ENCODE results near the gene PPFIA1.
"Not testable (repeated sequence)": the region's sequence is repeated elsewhere in the genome, so short reads cannot be mapped to it uniquely, and the experiment has no call there.

Gene PPFIA1

GRCh38 chr11:70358753-70359152, 88.3 kb downstream of the PPFIA1 start:
- no peak for DNase-seq (ENCODE audit: low read depth in 2 of 2)

DNA sequence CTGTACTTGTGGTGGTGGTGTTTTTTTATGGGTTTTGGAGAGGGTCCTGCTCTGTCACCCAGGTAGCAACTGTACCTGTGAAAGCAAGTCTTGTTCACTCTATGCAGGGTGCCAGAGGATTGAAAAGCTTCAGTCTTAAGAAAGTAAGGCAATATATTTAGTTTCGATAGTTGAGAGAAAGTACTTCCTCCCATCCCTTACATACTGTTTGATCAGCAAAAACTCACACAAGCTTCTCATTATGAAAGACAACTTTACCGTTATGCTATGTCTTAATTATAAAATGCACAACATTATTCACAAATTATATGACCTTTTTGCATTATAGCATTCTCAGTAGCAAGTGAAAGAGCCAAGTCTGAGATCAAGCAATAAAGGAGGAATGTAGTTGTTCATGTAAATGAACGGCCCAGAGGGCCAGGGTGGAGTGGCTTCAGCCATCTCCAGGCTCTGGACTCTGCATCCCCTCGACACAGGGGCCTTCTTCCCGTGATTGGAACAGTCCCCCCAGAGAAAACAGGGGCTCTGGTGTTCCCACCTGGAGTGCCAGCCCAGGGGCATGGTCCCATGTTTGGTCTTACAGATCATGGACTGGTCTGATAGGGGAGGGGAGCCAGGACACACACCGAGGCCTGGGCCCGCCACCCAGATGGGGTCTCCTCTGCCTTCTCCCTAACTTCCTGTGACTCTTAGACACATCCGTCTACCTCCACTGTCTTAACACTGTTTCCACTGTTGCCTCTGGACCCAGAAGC, 89.1 kb downstream of the PPFIA1 start:
- no peak for DNase-seq (ENCODE audit: low read depth in 2 of 2)

- DNase-seq (ENCODE audit: low read depth in 2 of 2), result no peak
Observed at GRCh38 chr11:70360211-70360610, 89.7 kb downstream of the PPFIA1 start.

DNA sequence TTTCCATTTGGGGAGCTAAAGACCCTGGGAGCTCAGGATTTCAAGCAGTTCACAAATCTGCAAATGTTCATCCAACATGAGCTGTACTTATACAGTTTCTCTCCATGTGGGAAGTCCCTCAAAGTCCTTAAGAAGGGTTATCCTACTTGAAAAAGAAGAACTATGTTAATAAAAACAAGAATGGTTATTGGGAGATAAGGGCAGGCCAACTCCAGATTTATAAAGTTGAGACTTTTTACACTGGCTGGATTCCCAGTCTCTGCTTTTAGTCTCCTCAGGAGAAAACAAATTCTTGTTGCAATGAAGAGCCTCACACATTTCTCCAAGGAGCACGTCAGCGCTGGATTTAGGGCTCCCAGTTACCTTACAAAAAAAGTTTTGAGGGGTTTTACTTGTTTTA, 93.7 kb downstream of the PPFIA1 start:
- no peak for DNase-seq (ENCODE audit: low read depth in 2 of 2)

DNA sequence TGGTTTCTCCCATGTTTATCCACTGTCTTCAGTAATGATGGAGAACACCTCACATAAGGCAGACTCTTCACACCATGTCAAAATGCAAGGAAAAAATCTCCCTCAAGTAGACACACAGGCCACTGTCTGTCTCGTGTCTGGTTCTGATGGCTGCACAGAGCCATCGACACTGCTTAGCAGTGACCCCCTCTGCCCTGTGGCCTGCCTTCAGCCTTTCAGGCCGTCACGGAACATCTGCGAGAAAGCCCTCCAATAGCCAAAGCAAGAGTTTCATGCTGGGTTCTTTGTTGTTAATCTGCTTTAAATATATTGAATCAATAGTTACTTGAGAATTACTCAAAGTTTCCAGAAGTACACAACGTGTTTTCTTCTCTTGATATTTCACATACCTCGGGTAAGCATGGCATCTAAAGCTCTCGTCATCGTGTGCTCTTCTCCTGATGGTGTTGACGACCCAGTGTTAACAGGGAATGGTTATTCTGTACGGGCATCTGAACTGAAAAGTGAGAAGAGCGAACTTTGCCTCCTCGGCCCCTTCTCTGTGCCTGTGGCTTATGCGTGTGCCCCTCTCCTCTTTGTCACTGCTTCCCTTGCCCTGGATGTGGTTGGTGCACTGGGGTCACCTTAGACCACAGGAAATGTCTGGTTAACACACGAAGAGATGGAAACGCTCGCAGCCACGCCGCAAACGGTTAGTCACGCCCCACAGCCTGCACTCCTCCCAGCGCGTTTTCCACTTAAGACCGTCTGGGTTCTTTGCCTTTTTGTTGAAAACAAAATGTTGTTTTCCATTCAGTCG, 94.5 kb downstream of the PPFIA1 start:
- peak; percentile 50 to 61 for DNase-seq (ENCODE audit: low read depth in 2 of 2)

DNA sequence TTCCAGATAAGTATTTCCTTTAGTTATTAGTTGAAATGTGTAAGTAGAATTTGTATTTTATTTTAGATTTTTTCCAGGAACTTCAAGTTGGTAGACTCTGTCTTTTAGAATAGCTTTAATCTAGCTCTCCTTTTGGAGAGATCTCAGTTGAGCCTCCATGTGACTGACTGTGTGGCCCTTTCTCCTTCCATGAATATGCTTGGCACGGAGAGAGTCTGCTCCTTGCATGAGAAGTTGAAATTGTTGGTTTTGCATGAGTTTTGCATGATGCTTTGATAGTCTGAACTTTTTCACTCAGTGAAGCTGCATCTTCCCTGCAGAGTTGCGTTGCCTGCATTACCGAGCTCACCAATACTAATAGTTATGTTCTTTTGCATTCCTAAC, 95.0 kb downstream of the PPFIA1 start:
- DNase-seq (ENCODE audit: low read depth in 2 of 2), result no peak

DNA sequence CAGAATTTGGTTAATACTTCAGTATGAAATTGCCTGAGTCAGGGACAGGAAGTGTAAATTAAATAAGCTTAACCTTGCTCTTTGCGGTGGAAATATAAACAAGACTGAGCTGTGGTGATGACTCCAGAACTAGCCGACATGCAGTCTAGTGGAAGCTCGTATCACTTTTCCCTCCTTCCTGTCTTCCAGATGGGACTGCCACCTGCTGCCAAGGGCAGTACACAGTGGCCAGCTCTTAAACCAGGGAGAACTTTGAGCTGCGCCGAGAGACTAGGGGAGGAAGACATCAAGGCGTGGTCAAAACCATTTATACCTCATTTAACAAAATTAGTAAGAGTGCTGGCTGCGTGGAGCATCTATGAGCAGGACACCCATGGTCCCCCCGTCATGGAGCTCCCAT, 96.6 kb downstream of the PPFIA1 start:
- no peak for DNase-seq (ENCODE audit: low read depth in 2 of 2)

DNA sequence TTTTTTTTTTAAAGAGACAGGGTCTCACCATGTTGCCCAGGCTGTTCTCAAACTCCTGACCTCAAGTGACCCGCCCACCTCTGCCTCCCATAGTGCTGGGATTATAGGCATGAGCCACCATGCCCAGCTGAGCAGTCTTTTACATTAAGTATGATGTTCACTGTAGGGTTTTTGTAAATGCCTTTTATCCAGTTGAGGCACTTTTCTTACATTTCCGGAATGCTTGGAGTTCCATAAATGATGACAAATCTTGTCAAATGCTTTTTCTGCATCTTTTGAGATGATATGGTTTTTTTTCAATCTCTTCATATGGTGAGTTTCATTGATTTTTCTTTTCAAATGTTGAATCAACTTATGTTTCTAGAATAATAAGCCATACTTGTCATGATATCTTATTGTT, 98.5 kb downstream of the PPFIA1 start:
- no peak for DNase-seq (ENCODE audit: low read depth in 2 of 2)

GRCh38 chr11:70371241-70371640, 100.8 kb downstream of the PPFIA1 start:
- no peak for DNase-seq (ENCODE audit: low read depth in 2 of 2)

- DNase-seq (ENCODE audit: low read depth in 2 of 2), result no peak
Observed at GRCh38 chr11:70372076-70372475, 101.6 kb downstream of the PPFIA1 start.

GRCh38 chr11:70376621-70377020, 106.1 kb downstream of the PPFIA1 start:
- DNase-seq (ENCODE audit: low read depth in 2 of 2), result no peak

DNA sequence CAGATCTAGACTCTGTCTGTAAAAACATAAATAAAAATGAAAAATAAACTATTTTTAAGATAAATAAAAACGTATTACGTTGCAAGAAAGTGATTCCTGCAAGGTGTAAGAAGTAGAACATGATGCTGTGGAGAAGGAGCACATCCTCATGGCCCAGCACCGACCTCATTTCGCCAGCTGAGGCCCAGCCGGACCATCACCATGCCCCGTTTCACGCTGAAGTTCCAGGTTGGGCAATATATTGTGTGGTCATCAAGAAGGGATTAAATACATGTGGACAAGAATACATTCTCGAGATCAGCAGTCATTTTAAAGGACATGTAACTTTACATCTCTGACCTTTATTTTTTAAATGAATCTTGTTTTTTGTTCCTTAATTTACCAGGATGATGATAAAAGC, 107.2 kb downstream of the PPFIA1 start:
- DNase-seq (ENCODE audit: low read depth in 2 of 2), result no peak

DNA sequence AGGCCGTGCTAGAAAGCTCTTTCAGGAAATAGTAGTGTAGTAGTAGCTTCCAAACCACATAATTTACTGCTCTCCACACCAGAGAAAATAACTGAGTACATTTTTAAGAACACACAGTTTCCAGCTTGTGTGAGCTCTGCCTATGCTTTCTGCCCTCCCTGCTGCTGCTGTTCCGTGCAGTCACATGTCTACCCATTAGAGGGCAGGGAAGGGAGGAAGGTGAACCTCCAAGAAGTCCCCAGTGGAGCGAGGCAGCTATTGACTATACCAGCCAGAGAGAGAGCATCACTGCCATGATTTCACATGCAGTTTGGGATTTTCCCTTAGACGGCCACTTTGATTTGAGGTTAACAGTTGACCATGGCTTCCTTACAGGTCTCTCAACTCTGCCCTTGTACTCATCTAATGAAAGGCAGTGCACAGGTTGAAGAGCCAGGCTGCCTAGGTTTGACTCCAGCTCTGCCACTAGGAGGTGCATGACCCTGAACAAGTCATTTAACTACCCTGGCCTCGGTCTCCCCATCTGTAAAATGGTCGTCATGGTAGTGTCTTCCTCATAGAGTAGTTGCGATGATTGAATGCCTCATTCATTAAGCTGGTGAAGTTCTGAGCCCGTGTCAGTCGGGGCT, 108.1 kb downstream of the PPFIA1 start:
- DNase-seq (ENCODE audit: low read depth in 2 of 2), result no peak

GRCh38 chr11:70381350-70381749, 110.9 kb downstream of the PPFIA1 start:
- DNase-seq (ENCODE audit: low read depth in 2 of 2), result no peak

DNA sequence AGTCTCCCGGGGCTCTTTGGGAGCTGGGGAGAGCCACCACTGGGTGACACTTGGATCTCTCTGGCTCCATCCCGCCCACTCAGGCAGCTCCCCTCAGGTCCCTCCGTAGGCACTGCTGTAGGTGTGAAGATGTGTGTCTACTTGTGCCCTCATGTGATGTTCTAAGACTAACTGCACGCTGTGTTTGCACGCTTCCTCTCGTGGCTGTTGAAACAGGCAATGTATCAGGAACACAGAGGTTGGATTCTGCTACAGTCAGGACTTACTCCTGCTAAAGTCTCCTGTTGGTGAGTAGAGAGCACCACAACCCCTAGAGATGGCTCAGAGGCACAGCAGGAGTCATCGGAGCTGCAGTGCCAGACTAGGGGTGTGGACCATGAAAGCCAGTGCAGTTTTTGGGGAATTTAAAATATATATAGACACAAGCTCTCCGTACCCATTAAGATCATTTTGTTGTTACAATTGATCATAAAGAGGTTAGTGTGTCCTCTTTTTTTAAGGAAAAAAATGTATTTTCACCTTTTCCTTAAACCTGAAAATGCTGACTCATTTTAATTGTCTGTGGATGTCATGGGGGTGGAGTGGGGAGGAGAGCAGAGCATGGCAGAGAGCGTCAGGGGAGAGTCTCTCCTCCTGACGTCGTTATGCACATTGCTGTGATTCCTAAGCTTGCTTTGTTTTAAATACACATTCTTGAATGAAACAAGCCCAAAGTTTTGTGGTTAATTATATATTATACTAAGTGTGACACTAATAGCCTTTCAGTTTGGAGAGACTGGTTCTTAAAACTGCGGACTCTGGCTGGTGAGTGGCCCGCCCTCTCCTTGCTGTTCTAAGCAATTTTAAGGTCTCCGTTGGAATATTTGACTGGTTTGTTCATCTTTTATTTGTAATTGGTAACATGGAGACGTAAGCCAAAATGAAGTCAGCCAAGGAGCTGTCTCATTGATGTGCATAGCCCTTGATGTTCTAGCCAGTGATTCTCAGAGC, 111.7 kb downstream of the PPFIA1 start:
- DNase-seq (ENCODE audit: low read depth in 2 of 2), result no peak

GRCh38 chr11:70383664-70384565, 113.4 kb downstream of the PPFIA1 start:
- no peak for DNase-seq (ENCODE audit: low read depth in 2 of 2)

GRCh38 chr11:70384566-70385152, 114.2 kb downstream of the PPFIA1 start:
- DNase-seq (ENCODE audit: low read depth in 2 of 2), result no peak

DNA sequence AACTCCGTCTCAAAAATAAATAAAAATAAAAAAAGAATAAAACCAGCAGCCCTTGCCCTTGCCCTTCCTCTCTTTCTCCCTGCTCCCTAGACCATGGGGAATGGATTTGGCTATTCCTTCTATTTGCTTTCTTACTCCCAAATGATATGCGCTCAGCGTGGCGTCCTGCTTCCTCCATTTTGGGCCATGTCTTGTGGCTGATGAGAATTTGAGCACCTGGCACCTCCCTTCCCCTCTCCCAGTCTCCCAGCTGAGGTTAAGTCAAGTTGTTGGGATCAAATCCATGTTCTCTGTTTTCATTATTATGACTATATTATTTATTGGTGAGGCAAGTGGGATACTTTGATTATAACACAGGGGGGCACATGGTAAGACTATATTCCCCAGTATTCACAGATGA, 117.1 kb downstream of the PPFIA1 start:
- DNase-seq (ENCODE audit: low read depth in 2 of 2), result no peak

DNA sequence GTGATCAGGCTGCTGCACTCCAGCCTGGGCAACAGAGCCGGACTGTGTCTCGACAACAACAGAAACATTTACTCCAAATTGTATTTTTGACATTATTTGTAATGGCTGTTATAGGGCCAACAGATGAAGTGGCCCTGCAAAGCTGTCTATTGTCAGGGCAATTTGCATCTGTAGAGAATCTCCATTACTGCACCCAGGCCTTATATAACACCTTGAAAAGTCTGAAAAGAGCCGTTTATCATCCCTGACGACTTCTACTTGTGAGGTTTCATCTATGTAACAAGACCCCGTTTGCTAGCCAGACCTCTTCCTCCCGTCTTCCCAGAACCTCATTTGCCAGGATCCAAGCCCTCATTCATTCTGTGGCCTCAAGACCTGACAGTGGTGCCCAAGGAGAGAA, 118.7 kb downstream of the PPFIA1 start:
- DNase-seq (ENCODE audit: low read depth in 2 of 2), result no peak

DNA sequence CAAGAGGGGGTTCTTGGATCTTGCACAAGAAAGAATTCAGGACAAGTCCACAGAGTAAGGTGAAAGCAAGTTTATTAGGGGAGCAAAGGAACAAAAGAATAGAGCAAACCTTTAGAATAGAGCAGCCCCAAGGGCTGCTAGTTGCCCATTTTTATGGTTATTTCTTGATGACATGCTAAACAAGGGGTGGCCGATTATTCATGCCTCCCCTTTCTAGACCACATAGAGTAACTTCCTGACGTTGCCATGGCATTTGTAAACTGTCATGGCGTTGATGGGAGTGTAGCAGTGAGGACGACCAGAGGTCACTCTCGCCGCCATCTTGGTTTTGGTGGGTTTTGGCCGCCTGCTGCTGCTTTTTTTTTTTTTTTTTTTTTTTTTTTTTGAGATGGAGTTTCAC, 120.4 kb downstream of the PPFIA1 start:
- DNase-seq (ENCODE audit: low read depth in 2 of 2), result not testable (repeated sequence)
